B cell (primary cell): ENCODE measurements around the gene GADL1.

Experiments
- EZH2 ChIP-seq: IDR thresholded peaks from 2 replicates; pipeline ENCODE4 v1.6.1; 2012; ENCODE audit warnings: borderline replicate concordance, low read depth, mild to moderate bottlenecking, moderate library complexity, low read length; ENCODE audit not compliant: insufficient read depth, poor library complexity, severe bottlenecking
- TF ChIP-seq, protein P1 (sequence below): fragments of 200-600 bp; IDR thresholded peaks from one replicate; pipeline ENCODE4 v1.8.0; 2022; ENCODE audit warnings: antibody characterized with exemption, mild to moderate bottlenecking

- TF ChIP-seq, protein P1, sequence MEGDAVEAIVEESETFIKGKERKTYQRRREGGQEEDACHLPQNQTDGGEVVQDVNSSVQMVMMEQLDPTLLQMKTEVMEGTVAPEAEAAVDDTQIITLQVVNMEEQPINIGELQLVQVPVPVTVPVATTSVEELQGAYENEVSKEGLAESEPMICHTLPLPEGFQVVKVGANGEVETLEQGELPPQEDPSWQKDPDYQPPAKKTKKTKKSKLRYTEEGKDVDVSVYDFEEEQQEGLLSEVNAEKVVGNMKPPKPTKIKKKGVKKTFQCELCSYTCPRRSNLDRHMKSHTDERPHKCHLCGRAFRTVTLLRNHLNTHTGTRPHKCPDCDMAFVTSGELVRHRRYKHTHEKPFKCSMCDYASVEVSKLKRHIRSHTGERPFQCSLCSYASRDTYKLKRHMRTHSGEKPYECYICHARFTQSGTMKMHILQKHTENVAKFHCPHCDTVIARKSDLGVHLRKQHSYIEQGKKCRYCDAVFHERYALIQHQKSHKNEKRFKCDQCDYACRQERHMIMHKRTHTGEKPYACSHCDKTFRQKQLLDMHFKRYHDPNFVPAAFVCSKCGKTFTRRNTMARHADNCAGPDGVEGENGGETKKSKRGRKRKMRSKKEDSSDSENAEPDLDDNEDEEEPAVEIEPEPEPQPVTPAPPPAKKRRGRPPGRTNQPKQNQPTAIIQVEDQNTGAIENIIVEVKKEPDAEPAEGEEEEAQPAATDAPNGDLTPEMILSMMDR, result no peak
- TF ChIP-seq EZH2, result no peak
Measured at GRCh38 chr3:30704931-30705890, 189.2 kb downstream of the GADL1 start.
